Activated CD4-positive, alpha-beta T cell treated with anti-CD3 and anti-CD28 coated beads for 36 hours (primary cell): ENCODE measurements around the gene PRR36. TPM values are rescaled to one million over a fixed set of nuclear protein-coding genes. Genes with fewer than 3 reads are reported as not detected.
A peak's percentile ranks its signal among the peaks of the same experiment; 100 is the strongest.

Experiments used
- ATAC-seq: fragments of 200-7000 bp; cut with Tn5 transposase; one replicate; pipeline ENCODE4 v1.10.0; 2021; ENCODE audit warnings: mild to moderate bottlenecking, moderate library complexity
- CTCF ChIA-PET: fragments of 350-600 bp; sonication (Branson Sonifier 250); formaldehyde crosslinking; loops from one replicate; lab custom pipeline; 2021; ENCODE audit warnings: antibody characterized with exemption; lab: Charles Lee
- POLR2A ChIA-PET: fragments of 350-600 bp; sonication (Branson Sonifier 250); formaldehyde crosslinking; loops from one replicate; lab custom pipeline; 2021; ENCODE audit warnings: antibody characterized with exemption, inconsistent platforms; lab: Charles Lee
- DNase-seq: peaks from one replicate; pipeline ENCODE4 v3.0.0-alpha.2; 2020
- H3K27ac Mint-ChIP-seq: one replicate; pipeline ENCODE4 v1.8.0; 2021; ENCODE audit warnings: mixed read lengths
- H3K27me3 Mint-ChIP-seq: one replicate; pipeline ENCODE4 v1.8.0; 2021; ENCODE audit warnings: mixed read lengths
- H3K36me3 Mint-ChIP-seq: one replicate; pipeline ENCODE4 v1.8.0; 2021; ENCODE audit warnings: low read depth, mixed read lengths
- H3K4me1 Mint-ChIP-seq: one replicate; pipeline ENCODE4 v1.8.0; 2021; ENCODE audit warnings: mixed read lengths
- H3K4me3 Mint-ChIP-seq: one replicate; pipeline ENCODE4 v1.8.0; 2021; ENCODE audit warnings: mild to moderate bottlenecking, moderate library complexity, mixed read lengths
- H3K9me3 Mint-ChIP-seq: one replicate; pipeline ENCODE4 v1.8.0; 2021; ENCODE audit warnings: low read depth, mixed read lengths
- intact Hi-C, 2 experiments: fragments of 100-400 bp; cut with DNase I in 1 of 2; cut with micrococcal nuclease in 1 of 2; formaldehyde crosslinking; loops; one replicate each; pipeline versions ENCODE4 v1.14.2 to v1.15.1; 2022 to 2024; cut with DNase I, micrococcal nuclease
- total RNA-seq, 2 experiments: library from RNA; stranded (reverse); gene quantifications; one replicate each; pipeline ENCODE4 v1.2.3, GENCODE V29; 2021

Gene PRR36
- total RNA-seq, 2 experiments from 2014 or later = 0.09 to 0.14 TPM

- peaks cover 22% of the 10 kb centered on the region for H3K4me1 Mint-ChIP-seq
- intact Hi-C loops = no loop called here
- no peaks in the 10 kb centered on the region for H3K27me3 Mint-ChIP-seq
- ChIA-PET POLR2A (no interaction called here), CTCF (no interaction called here)
- DNase-seq = no peak
- H3K36me3 Mint-ChIP-seq = peaks cover 18% of the 10 kb centered on the region
- H3K27ac Mint-ChIP-seq = peak overlapping the region; percentile 92
- H3K4me3 Mint-ChIP-seq = peak overlapping the region; percentile 85
- no peak for ATAC-seq
- H3K9me3 Mint-ChIP-seq = no peaks in the 10 kb centered on the region
Measured at GRCh38 chr19:7905268-7905667, 31.1 kb upstream of the PRR36 start.

- intact Hi-C loops = loop anchor here in 1 of 2 experiments (1.0 to 5.0 kb wide), 3 partner anchors 12 to 928 kb away; partner anchors contain the start of genes MBD3L1 and ZNF558
- H3K27me3 Mint-ChIP-seq = no peaks in the 10 kb centered on the region
- H3K27ac Mint-ChIP-seq = peak overlapping the region; percentile 92
- H3K9me3 Mint-ChIP-seq = no peaks in the 10 kb centered on the region
- peak overlapping the region; percentile 85 for H3K4me3 Mint-ChIP-seq
- DNase-seq (no peak), ATAC-seq (peak; percentile 50)
- CTCF ChIA-PET = interaction anchor here (1.0 to 2.4 kb wide), 5 partner anchors 12 to 336 kb away, joined by 4 to 16 read pairs (median 6); partner anchors contain the start of genes SNAPC2 and TIMM44
- peaks cover 18% of the 10 kb centered on the region for H3K36me3 Mint-ChIP-seq
- H3K4me1 Mint-ChIP-seq = peaks cover 22% of the 10 kb centered on the region
- POLR2A ChIA-PET = interaction anchor here (0.6 to 1.6 kb wide), 5 partner anchors 11 to 277 kb away, joined by 3 to 4 read pairs (median 3); partner anchors contain the start of gene TIMM44
Measured at GRCh38 chr19:7904074-7905020, 30.2 kb upstream of the PRR36 start.

- ATAC-seq = peak; percentile 91
- Mint-ChIP-seq H3K27me3 (no peaks in the 10 kb centered on the region), H3K4me1 (peaks cover 22% of the 10 kb centered on the region), H3K27ac (peak within 1 kb of the TSS; percentile 92), H3K4me3 (peak within 1 kb of the TSS; percentile 85), H3K9me3 (no peaks in the 10 kb centered on the region), H3K36me3 (peaks cover 18% of the 10 kb centered on the region)
- DNase-seq = peak; percentile 100
- ChIA-PET CTCF (interaction anchor here (1.0 to 2.4 kb wide), 5 partner anchors 13 to 335 kb away, joined by 4 to 16 read pairs (median 6); partner anchors contain the start of genes SNAPC2 and TIMM44), POLR2A (interaction anchor here (0.6 to 1.6 kb wide), 6 partner anchors 12 to 611 kb away, joined by 3 to 4 read pairs (median 3); partner anchors contain the start of genes TIMM44 and ZNF414)
- intact Hi-C loops = loop anchor here (1.0 to 5.0 kb wide), 15 partner anchors 13 to 929 kb away; partner anchors contain the start of genes SNAPC2 (in 2 of the 2), TIMM44 (in 2 of the 2), ELAVL1 (in 1 of the 2) and MBD3L1 (in 1 of the 2)
Measured at GRCh38 chr19:7903244-7904073, 29.3 kb upstream of the PRR36 start, which contains the start of gene MAP2K7. Gene MAP2K7 (plus strand): TSS chr19:7903877. CDS start chr19:7903945, 68 bp downstream.

- Mint-ChIP-seq H3K9me3 (no peaks in the 10 kb centered on the region), H3K4me1 (peaks cover 22% of the 10 kb centered on the region), H3K4me3 (peak overlapping the region; percentile 85), H3K27me3 (no peaks in the 10 kb centered on the region), H3K27ac (peak overlapping the region; percentile 75), H3K36me3 (peaks cover 18% of the 10 kb centered on the region)
- ChIA-PET CTCF (interaction anchor here (1.0 to 2.4 kb wide), 5 partner anchors 13 to 334 kb away, joined by 4 to 16 read pairs (median 6); partner anchors contain the start of genes SNAPC2 and TIMM44), POLR2A (interaction anchor here (0.6 to 1.6 kb wide), 4 partner anchors 13 to 611 kb away, joined by 3 to 4 read pairs (median 3); partner anchors contain the start of genes TIMM44 and ZNF414)
- intact Hi-C loops = loop anchor here (1.0 to 5.0 kb wide), 13 partner anchors 17 to 929 kb away; partner anchors contain the start of genes SNAPC2 (in 2 of the 2), TIMM44 (in 2 of the 2), ELAVL1 (in 1 of the 2) and MBD3L1 (in 1 of the 2)
- DNase-seq (no peak), ATAC-seq (no peak)
Measured at GRCh38 chr19:7902796-7903243, 28.6 kb upstream of the PRR36 start.

GRCh38 chr19:7901337-7901736 lies 27.1 kb upstream of the PRR36 start:
- Mint-ChIP-seq H3K4me3 (no peak overlapping the region), H3K9me3 (no peaks in the 10 kb centered on the region), H3K36me3 (peaks cover 15% of the 10 kb centered on the region), H3K4me1 (peaks cover 22% of the 10 kb centered on the region), H3K27me3 (peaks cover 2% of the 10 kb centered on the region), H3K27ac (no peak overlapping the region)
- intact Hi-C loops = loop anchor here in 1 of 2 experiments (5.0 kb wide), 1 partner anchor 931 kb away; the partner anchor contains the start of genes MBD3L1 and ZNF558
- ATAC-seq (no peak), DNase-seq (no peak)
- CTCF ChIA-PET = interaction anchor here (0.6 to 1.5 kb wide), 5 partner anchors 11 to 413 kb away, joined by 3 to 7 read pairs (median 3); partner anchors contain the start of gene PEX11G
- POLR2A ChIA-PET = interaction anchor here (1.5 kb wide), 1 partner anchor 43 kb away, joined by 4 read pairs; the partner anchor contains the start of gene TIMM44

GRCh38 chr19:7900931-7901330 lies 26.7 kb upstream of the PRR36 start:
- H3K36me3 Mint-ChIP-seq = peaks cover 12% of the 10 kb centered on the region
- no peaks in the 10 kb centered on the region for H3K9me3 Mint-ChIP-seq
- H3K27me3 Mint-ChIP-seq = peaks cover 2% of the 10 kb centered on the region
- DNase-seq (no peak), ATAC-seq (no peak)
- H3K4me1 Mint-ChIP-seq = peaks cover 18% of the 10 kb centered on the region
- CTCF ChIA-PET = interaction anchor here (0.6 to 1.5 kb wide), 4 partner anchors 12 to 412 kb away, joined by 3 to 7 read pairs (median 3); partner anchors contain the start of gene PEX11G
- no peak overlapping the region for H3K27ac Mint-ChIP-seq
- POLR2A ChIA-PET = interaction anchor here (1.5 kb wide), 1 partner anchor 43 kb away, joined by 4 read pairs; the partner anchor contains the start of gene TIMM44
- no peak overlapping the region for H3K4me3 Mint-ChIP-seq
- intact Hi-C loops = loop anchor here in 1 of 2 experiments (5.0 kb wide), 1 partner anchor 931 kb away; the partner anchor contains the start of genes MBD3L1 and ZNF558

- ATAC-seq (no peak), DNase-seq (no peak)
- intact Hi-C loops = loop anchor here in 1 of 2 experiments (5.0 kb wide), 1 partner anchor 932 kb away; the partner anchor contains the start of genes MBD3L1 and ZNF558
- Mint-ChIP-seq H3K36me3 (peaks cover 7% of the 10 kb centered on the region), H3K4me3 (no peak overlapping the region), H3K4me1 (peaks cover 13% of the 10 kb centered on the region), H3K27me3 (peaks cover 2% of the 10 kb centered on the region), H3K9me3 (no peaks in the 10 kb centered on the region), H3K27ac (no peak overlapping the region)
- POLR2A ChIA-PET = interaction anchor here (1.5 kb wide), 1 partner anchor 44 kb away, joined by 4 read pairs; the partner anchor contains the start of gene TIMM44
- CTCF ChIA-PET = interaction anchor here (1.2 kb wide), 1 partner anchor 32 kb away, joined by 7 read pairs; no protein-coding TSS in a partner anchor
Measured at GRCh38 chr19:7900401-7900870, 26.2 kb upstream of the PRR36 start.

GRCh38 chr19:7899751-7900378 lies 25.7 kb upstream of the PRR36 start:
- POLR2A ChIA-PET = interaction anchor here (1.5 kb wide), 1 partner anchor 44 kb away, joined by 4 read pairs; the partner anchor contains the start of gene TIMM44
- peaks cover 3% of the 10 kb centered on the region for H3K36me3 Mint-ChIP-seq
- H3K27me3 Mint-ChIP-seq = peaks cover 2% of the 10 kb centered on the region
- no peak for DNase-seq
- intact Hi-C loops = loop anchor here in 1 of 2 experiments (5.0 kb wide), 1 partner anchor 932 kb away; the partner anchor contains the start of genes MBD3L1 and ZNF558
- no peaks in the 10 kb centered on the region for H3K9me3 Mint-ChIP-seq
- H3K27ac Mint-ChIP-seq = no peak overlapping the region
- peaks cover 9% of the 10 kb centered on the region for H3K4me1 Mint-ChIP-seq
- CTCF ChIA-PET = no interaction called here
- no peak overlapping the region for H3K4me3 Mint-ChIP-seq
- no peak for ATAC-seq

GRCh38 chr19:7898967-7899366 lies 24.8 kb upstream of the PRR36 start:
- peaks cover 2% of the 10 kb centered on the region for H3K36me3 Mint-ChIP-seq
- intact Hi-C loops = no loop called here
- no peak for ATAC-seq
- H3K27me3 Mint-ChIP-seq = peaks cover 3% of the 10 kb centered on the region
- ChIA-PET POLR2A (no interaction called here), CTCF (interaction anchor here (0.8 kb wide), 1 partner anchor 224 kb away, joined by 3 read pairs; no protein-coding TSS in a partner anchor)
- H3K9me3 Mint-ChIP-seq = no peaks in the 10 kb centered on the region
- no peak overlapping the region for H3K27ac Mint-ChIP-seq
- no peak overlapping the region for H3K4me3 Mint-ChIP-seq
- no peak for DNase-seq
- peaks cover 4% of the 10 kb centered on the region for H3K4me1 Mint-ChIP-seq
